ENCODE results near the gene GPR158.
"Not testable (repeated sequence)": the region's sequence is repeated elsewhere in the genome, so short reads cannot be mapped to it uniquely, and the experiment has no call there.

GPR158 gene

GRCh38 chr10:25174461-25175230 is at the start of gene GPR158:
Gene GPR158, plus strand, starts transcription at chr10:25175001. Its CDS starts 420 bp downstream, at chr10:25175421.
- Histone ChIP-seq H3K4me3 (ENCODE audit: low read depth in 1 of 5, low read length in 5 of 5) (peak within 1 kb of the TSS; percentile 62 to 86 (median 76)), H3K27me3 (ENCODE audit: control insufficient read depth in 5 of 5, insufficient read depth in 4 of 5, low read length in 5 of 5) (peaks cover 22 to 43% (median 30%) of the 10 kb centered on the region in 5 donors), H3K27ac (ENCODE audit: low read depth, low read length) (no peak within 1 kb of the TSS), H3K36me3 (ENCODE audit: control insufficient read depth in 5 of 5, insufficient read depth in 5 of 5, low read length in 5 of 5) (no peaks in the 10 kb centered on the region), H3K9me3 (ENCODE audit: control insufficient read depth in 5 of 5, low read length in 5 of 5) (no peaks in the 10 kb centered on the region), H3K9ac (ENCODE audit: low read length in 5 of 5) (no peak within 1 kb of the TSS), H3K4me1 (ENCODE audit: control insufficient read depth in 5 of 5, insufficient read depth in 5 of 5, low read length in 5 of 5) (peaks cover 0 to 25% (median 19%) of the 10 kb centered on the region in 5 donors)

GRCh38 chr10:25125201-25125611 is 49.6 kb upstream of the GPR158 start:
- peaks cover 0 to 10% (median 4%) of the 10 kb centered on the region in 5 donors for H3K27me3 ChIP-seq (ENCODE audit: control insufficient read depth in 5 of 5, insufficient read depth in 4 of 5, low read length in 5 of 5)
- no peak overlapping the region for H3K27ac ChIP-seq (ENCODE audit: low read depth, low read length)
- no peaks in the 10 kb centered on the region for H3K4me1 ChIP-seq (ENCODE audit: control insufficient read depth in 5 of 5, insufficient read depth in 5 of 5, low read length in 5 of 5)
- H3K9ac ChIP-seq (ENCODE audit: low read length in 5 of 5): no peak overlapping the region
- no peak overlapping the region for H3K4me3 ChIP-seq (ENCODE audit: low read depth in 1 of 5, low read length in 5 of 5)
- no peaks in the 10 kb centered on the region for H3K9me3 ChIP-seq (ENCODE audit: control insufficient read depth in 5 of 5, low read length in 5 of 5)
- H3K36me3 ChIP-seq (ENCODE audit: control insufficient read depth in 5 of 5, insufficient read depth in 5 of 5, low read length in 5 of 5): no peaks in the 10 kb centered on the region

- Histone ChIP-seq H3K4me1 (ENCODE audit: control insufficient read depth in 5 of 5, insufficient read depth in 5 of 5, low read length in 5 of 5) (no peaks in the 10 kb centered on the region), H3K9me3 (ENCODE audit: control insufficient read depth in 5 of 5, low read length in 5 of 5) (peaks cover 0 to 10% (median 4%) of the 10 kb centered on the region in 5 donors), H3K9ac (ENCODE audit: low read length in 5 of 5) (no peak overlapping the region), H3K27me3 (ENCODE audit: control insufficient read depth in 5 of 5, insufficient read depth in 4 of 5, low read length in 5 of 5) (peaks cover 0 to 10% (median 4%) of the 10 kb centered on the region in 5 donors), H3K36me3 (ENCODE audit: control insufficient read depth in 5 of 5, insufficient read depth in 5 of 5, low read length in 5 of 5) (no peaks in the 10 kb centered on the region), H3K27ac (ENCODE audit: low read depth, low read length) (no peak overlapping the region), H3K4me3 (ENCODE audit: low read depth in 1 of 5, low read length in 5 of 5) (no peak overlapping the region)
Measured at GRCh38 chr10:25129592-25129991, 45.2 kb upstream of the GPR158 start.

- Histone ChIP-seq H3K4me1 (ENCODE audit: control insufficient read depth in 5 of 5, insufficient read depth in 5 of 5, low read length in 5 of 5) (no peaks in the 10 kb centered on the region), H3K4me3 (ENCODE audit: low read depth in 1 of 5, low read length in 5 of 5) (no peak overlapping the region), H3K9ac (ENCODE audit: low read length in 5 of 5) (no peak overlapping the region), H3K36me3 (ENCODE audit: control insufficient read depth in 5 of 5, insufficient read depth in 5 of 5, low read length in 5 of 5) (no peaks in the 10 kb centered on the region), H3K9me3 (ENCODE audit: control insufficient read depth in 5 of 5, low read length in 5 of 5) (peaks cover 0 to 10% (median 4%) of the 10 kb centered on the region in 5 donors), H3K27ac (ENCODE audit: low read depth, low read length) (no peak overlapping the region), H3K27me3 (ENCODE audit: control insufficient read depth in 5 of 5, insufficient read depth in 4 of 5, low read length in 5 of 5) (peaks cover 0 to 3% (median 0%) of the 10 kb centered on the region in 5 donors)
Measured at GRCh38 chr10:25130906-25131305, 43.9 kb upstream of the GPR158 start.

GRCh38 chr10:25142116-25142864 is 32.5 kb upstream of the GPR158 start:
- Histone ChIP-seq H3K9me3 (ENCODE audit: control insufficient read depth in 5 of 5, low read length in 5 of 5) (peaks cover 0 to 2% (median 0%) of the 10 kb centered on the region in 5 donors), H3K27me3 (ENCODE audit: control insufficient read depth in 5 of 5, insufficient read depth in 4 of 5, low read length in 5 of 5) (peaks cover 0 to 2% (median 0%) of the 10 kb centered on the region in 5 donors), H3K4me3 (ENCODE audit: low read depth in 1 of 5, low read length in 5 of 5) (no peak overlapping the region), H3K27ac (ENCODE audit: low read depth, low read length) (no peak overlapping the region), H3K4me1 (ENCODE audit: control insufficient read depth in 5 of 5, insufficient read depth in 5 of 5, low read length in 5 of 5) (no peaks in the 10 kb centered on the region), H3K9ac (ENCODE audit: low read length in 5 of 5) (no peak overlapping the region), H3K36me3 (ENCODE audit: control insufficient read depth in 5 of 5, insufficient read depth in 5 of 5, low read length in 5 of 5) (no peaks in the 10 kb centered on the region)

- H3K9ac ChIP-seq (ENCODE audit: low read length in 5 of 5): no peak overlapping the region
- peaks cover 0 to 5% (median 0%) of the 10 kb centered on the region in 5 donors for H3K9me3 ChIP-seq (ENCODE audit: control insufficient read depth in 5 of 5, low read length in 5 of 5)
- H3K27me3 ChIP-seq (ENCODE audit: control insufficient read depth in 5 of 5, insufficient read depth in 4 of 5, low read length in 5 of 5): peaks cover 0 to 2% (median 0%) of the 10 kb centered on the region in 5 donors
- H3K27ac ChIP-seq (ENCODE audit: low read depth, low read length): no peak overlapping the region
- no peak overlapping the region for H3K4me3 ChIP-seq (ENCODE audit: low read depth in 1 of 5, low read length in 5 of 5)
- no peaks in the 10 kb centered on the region for H3K4me1 ChIP-seq (ENCODE audit: control insufficient read depth in 5 of 5, insufficient read depth in 5 of 5, low read length in 5 of 5)
- H3K36me3 ChIP-seq (ENCODE audit: control insufficient read depth in 5 of 5, insufficient read depth in 5 of 5, low read length in 5 of 5): no peaks in the 10 kb centered on the region
Measured at GRCh38 chr10:25157650-25158049, 17.2 kb upstream of the GPR158 start.

GRCh38 chr10:25159591-25159990 is 15.2 kb upstream of the GPR158 start:
- Histone ChIP-seq H3K4me1 (ENCODE audit: control insufficient read depth in 5 of 5, insufficient read depth in 5 of 5, low read length in 5 of 5) (no peaks in the 10 kb centered on the region), H3K4me3 (ENCODE audit: low read depth in 1 of 5, low read length in 5 of 5) (no peak overlapping the region), H3K27ac (ENCODE audit: low read depth, low read length) (no peak overlapping the region), H3K9ac (ENCODE audit: low read length in 5 of 5) (no peak overlapping the region), H3K36me3 (ENCODE audit: control insufficient read depth in 5 of 5, insufficient read depth in 5 of 5, low read length in 5 of 5) (no peaks in the 10 kb centered on the region), H3K27me3 (ENCODE audit: control insufficient read depth in 5 of 5, insufficient read depth in 4 of 5, low read length in 5 of 5) (peaks cover 0 to 2% (median 0%) of the 10 kb centered on the region in 5 donors), H3K9me3 (ENCODE audit: control insufficient read depth in 5 of 5, low read length in 5 of 5) (peaks cover 0 to 4% (median 0%) of the 10 kb centered on the region in 5 donors)

GRCh38 chr10:25162391-25162790 is 12.4 kb upstream of the GPR158 start:
- Histone ChIP-seq H3K36me3 (ENCODE audit: control insufficient read depth in 5 of 5, insufficient read depth in 5 of 5, low read length in 5 of 5) (no peaks in the 10 kb centered on the region), H3K9ac (ENCODE audit: low read length in 5 of 5) (no peak overlapping the region), H3K9me3 (ENCODE audit: control insufficient read depth in 5 of 5, low read length in 5 of 5) (peaks cover 0 to 4% (median 0%) of the 10 kb centered on the region in 5 donors), H3K27ac (ENCODE audit: low read depth, low read length) (no peak overlapping the region), H3K27me3 (ENCODE audit: control insufficient read depth in 5 of 5, insufficient read depth in 4 of 5, low read length in 5 of 5) (peaks cover 0 to 2% (median 0%) of the 10 kb centered on the region in 5 donors), H3K4me3 (ENCODE audit: low read depth in 1 of 5, low read length in 5 of 5) (no peak overlapping the region), H3K4me1 (ENCODE audit: control insufficient read depth in 5 of 5, insufficient read depth in 5 of 5, low read length in 5 of 5) (no peaks in the 10 kb centered on the region)

- H3K9me3 ChIP-seq (ENCODE audit: control insufficient read depth in 5 of 5, low read length in 5 of 5); H3K4me1 ChIP-seq (ENCODE audit: control insufficient read depth in 5 of 5, insufficient read depth in 5 of 5, low read length in 5 of 5); H3K27me3 ChIP-seq (ENCODE audit: control insufficient read depth in 5 of 5, insufficient read depth in 4 of 5, low read length in 5 of 5); H3K27ac ChIP-seq (ENCODE audit: low read depth, low read length); H3K9ac ChIP-seq (ENCODE audit: low read length in 5 of 5); H3K4me3 ChIP-seq (ENCODE audit: low read depth in 1 of 5, low read length in 5 of 5); H3K36me3 ChIP-seq (ENCODE audit: control insufficient read depth in 5 of 5, insufficient read depth in 5 of 5, low read length in 5 of 5): not testable (repeated sequence)
Measured at GRCh38 chr10:25163464-25163863, 11.3 kb upstream of the GPR158 start.

- Histone ChIP-seq H3K4me1 (ENCODE audit: control insufficient read depth in 5 of 5, insufficient read depth in 5 of 5, low read length in 5 of 5) (peaks cover 0 to 7% (median 5%) of the 10 kb centered on the region in 5 donors), H3K27ac (ENCODE audit: low read depth, low read length) (no peak overlapping the region), H3K4me3 (ENCODE audit: low read depth in 1 of 5, low read length in 5 of 5) (no peak overlapping the region), H3K27me3 (ENCODE audit: control insufficient read depth in 5 of 5, insufficient read depth in 4 of 5, low read length in 5 of 5) (peaks cover 0 to 8% (median 2%) of the 10 kb centered on the region in 5 donors), H3K9me3 (ENCODE audit: control insufficient read depth in 5 of 5, low read length in 5 of 5) (no peaks in the 10 kb centered on the region), H3K36me3 (ENCODE audit: control insufficient read depth in 5 of 5, insufficient read depth in 5 of 5, low read length in 5 of 5) (no peaks in the 10 kb centered on the region), H3K9ac (ENCODE audit: low read length in 5 of 5) (no peak overlapping the region)
Measured at GRCh38 chr10:25169740-25170139, 5.1 kb upstream of the GPR158 start.

Measured in subcutaneous abdominal adipose tissue (tissue), 5 donors.